Measurements from ENCODE around the gene HYI. TPM values are rescaled to one million over a fixed set of nuclear protein-coding genes. Genes with fewer than 3 reads are reported as not detected.

HYI gene
- total RNA-seq, 2 donors from 2014 or later, result 5.7 to 25.8 TPM

DNA sequence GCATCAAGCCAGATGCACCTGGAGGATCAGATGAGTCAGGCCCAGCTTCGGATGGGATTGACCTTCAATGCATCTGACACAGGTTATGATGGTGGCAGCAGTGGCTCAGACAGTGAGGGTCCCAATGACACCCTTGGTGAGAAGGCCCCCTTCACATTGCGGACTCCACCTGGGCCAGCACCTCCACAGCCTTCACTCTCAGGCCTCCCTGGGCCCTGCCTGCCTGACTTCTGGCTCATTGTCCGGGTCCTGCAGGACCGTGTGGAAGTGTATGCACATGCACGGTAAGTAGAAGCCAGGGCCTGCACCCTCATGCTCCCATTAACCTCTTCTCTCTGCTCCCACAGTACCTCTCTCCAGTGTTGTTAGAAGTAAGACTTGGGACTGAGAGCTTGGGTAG lies 20.8 kb downstream of the HYI start:
- ATAC-seq (replicated peaks), result no peak
- H3K36me3 Mint-ChIP-seq (ENCODE audit: low read depth), result peaks cover 78% of the 10 kb centered on the region
- H3K27me3 Mint-ChIP-seq, result no peaks in the 10 kb centered on the region
- H3K27ac Mint-ChIP-seq, result peak overlapping the region; percentile 20
- H3K9me3 Mint-ChIP-seq, result no peaks in the 10 kb centered on the region
- no peak overlapping the region for H3K4me3 Mint-ChIP-seq
- no peaks in the 10 kb centered on the region for H3K4me1 Mint-ChIP-seq

DNA sequence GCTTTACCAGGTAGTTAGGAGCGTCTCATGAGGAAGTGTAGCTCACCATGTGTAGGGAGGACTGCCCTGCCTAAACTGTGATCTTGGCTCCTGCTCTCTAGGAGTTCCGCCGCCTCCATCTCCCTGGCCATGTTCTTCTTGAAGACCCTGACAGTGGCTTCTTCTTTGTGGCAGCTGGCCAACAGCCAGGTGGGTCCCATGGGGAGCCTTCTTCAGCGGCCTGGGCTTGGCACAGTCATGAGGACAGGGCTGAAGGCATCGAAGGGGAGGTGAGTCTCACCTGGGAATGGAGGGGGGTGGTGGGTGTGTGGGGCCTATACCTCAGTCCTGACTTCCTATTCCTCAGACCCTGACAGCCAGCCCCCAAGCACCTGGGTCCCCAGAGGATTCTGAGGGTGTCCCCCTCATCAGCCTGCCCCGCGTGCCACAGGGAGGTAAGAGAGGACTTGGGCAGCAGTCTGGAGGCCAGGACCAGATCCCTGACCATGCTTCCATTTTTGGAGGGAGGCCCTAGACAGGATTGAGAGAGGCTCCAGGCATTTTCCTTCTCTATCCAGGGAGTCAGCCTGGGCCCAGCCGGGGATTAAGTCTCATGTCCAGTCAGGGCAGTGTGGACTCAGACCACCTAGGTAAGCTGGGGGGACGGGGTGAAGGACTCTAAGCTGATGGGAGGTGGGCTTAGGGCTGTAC lies 21.4 kb downstream of the HYI start:
- Mint-ChIP-seq H3K27ac (no peak overlapping the region), H3K36me3 (ENCODE audit: low read depth) (peaks cover 81% of the 10 kb centered on the region), H3K27me3 (no peaks in the 10 kb centered on the region)

DNA sequence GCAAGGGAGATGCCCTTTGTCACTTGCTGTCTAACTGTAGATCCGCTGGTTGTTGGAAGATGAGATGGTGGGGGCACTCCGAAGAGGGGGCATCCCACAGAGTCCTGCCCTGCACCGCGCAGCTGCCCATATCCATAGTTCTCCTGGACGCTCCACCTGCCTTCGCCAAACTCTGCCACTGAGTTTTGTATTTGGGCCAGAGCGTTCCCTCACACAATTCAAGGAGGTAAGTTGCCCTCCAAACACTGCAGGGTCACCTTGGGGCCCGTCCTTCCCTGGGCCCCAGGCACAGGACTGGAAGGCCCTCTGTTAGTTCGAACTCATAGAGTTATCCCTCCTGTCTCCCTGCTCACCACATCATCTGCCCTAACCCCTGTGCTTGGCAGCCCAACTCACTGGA lies 22.1 kb downstream of the HYI start:
- Mint-ChIP-seq H3K4me1 (no peaks in the 10 kb centered on the region), H3K27me3 (no peaks in the 10 kb centered on the region), H3K36me3 (ENCODE audit: low read depth) (peaks cover 87% of the 10 kb centered on the region), H3K27ac (no peak overlapping the region), H3K4me3 (no peak overlapping the region), H3K9me3 (no peaks in the 10 kb centered on the region)
- no peak for ATAC-seq (replicated peaks)

More for the DNA sequence above, 21.4 kb downstream of the HYI start:
- H3K4me1 Mint-ChIP-seq, result no peaks in the 10 kb centered on the region
- H3K9me3 Mint-ChIP-seq, result no peaks in the 10 kb centered on the region
- no peak overlapping the region for H3K4me3 Mint-ChIP-seq
- no peak for ATAC-seq (replicated peaks)

DNA sequence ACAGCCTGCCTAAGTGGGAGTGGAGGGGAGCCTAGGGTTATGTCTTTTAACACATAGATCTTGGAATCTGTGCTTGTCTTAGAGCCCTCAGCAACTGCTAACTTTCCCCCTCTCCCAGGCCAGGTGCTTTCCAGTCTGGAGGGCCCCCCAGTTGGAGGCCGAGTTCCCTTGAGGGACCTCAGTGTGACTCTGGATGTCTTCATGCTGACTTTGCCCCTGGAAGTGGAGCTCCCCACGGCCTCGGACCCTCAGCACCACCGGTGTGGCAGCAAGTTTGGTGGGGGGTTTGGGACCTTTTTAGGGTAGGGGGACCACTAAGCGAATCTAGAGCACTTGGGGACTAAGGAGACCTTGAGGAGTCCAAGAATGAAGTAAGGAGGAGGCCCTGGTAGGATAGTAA lies 22.9 kb downstream of the HYI start:
- ATAC-seq (replicated peaks), result no peak
- Mint-ChIP-seq H3K36me3 (ENCODE audit: low read depth) (peaks cover 91% of the 10 kb centered on the region), H3K4me3 (no peak overlapping the region), H3K27ac (no peak overlapping the region), H3K9me3 (no peaks in the 10 kb centered on the region), H3K4me1 (no peaks in the 10 kb centered on the region), H3K27me3 (no peaks in the 10 kb centered on the region)

DNA sequence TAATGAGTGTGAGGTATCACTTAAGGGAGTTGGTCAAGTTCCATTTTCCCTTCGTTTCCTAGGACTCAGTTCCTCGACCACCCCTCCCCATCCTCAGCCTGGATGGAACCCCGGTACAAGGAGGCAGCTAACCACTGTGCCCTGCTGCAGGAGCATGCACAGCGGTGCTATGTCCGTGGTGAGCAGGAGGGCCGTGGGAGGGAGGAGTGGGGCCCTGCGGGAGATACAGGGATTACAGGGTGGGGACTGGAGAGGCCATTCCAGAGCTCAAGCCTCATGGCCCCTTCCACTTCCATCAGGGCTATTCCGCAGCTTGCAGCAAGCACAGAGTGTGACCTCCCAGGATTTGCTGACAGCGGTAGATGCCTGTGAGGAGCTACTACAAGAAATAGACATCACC lies 25.8 kb downstream of the HYI start:
- ATAC-seq (replicated peaks), result no peak
- H3K9me3 Mint-ChIP-seq, result no peaks in the 10 kb centered on the region
- no peak overlapping the region for H3K4me3 Mint-ChIP-seq
- H3K27me3 Mint-ChIP-seq, result no peaks in the 10 kb centered on the region
- H3K27ac Mint-ChIP-seq, result no peak overlapping the region
- H3K4me1 Mint-ChIP-seq, result peaks cover 8% of the 10 kb centered on the region
- peaks cover 90% of the 10 kb centered on the region for H3K36me3 Mint-ChIP-seq (ENCODE audit: low read depth)

DNA sequence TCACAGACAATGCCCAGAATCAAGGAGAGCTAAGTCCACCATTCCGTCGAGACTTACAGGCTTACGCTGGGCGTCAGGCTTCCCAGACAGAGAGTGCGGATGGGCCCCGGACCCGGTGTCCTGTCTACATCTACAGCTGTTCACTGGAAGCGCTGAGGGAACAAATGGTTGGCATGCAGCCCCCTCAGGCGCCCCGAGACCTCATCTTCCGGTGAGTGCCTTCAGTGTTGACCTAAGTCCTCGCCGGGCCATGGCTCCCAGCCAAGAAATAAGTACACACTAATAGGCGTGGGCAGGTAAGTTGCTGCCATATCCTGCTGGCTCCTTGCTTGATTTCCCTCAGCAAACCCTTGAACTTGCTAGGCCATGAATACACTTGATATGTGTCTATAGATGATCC lies 26.2 kb downstream of the HYI start:
- Mint-ChIP-seq H3K36me3 (ENCODE audit: low read depth) (peaks cover 90% of the 10 kb centered on the region), H3K27ac (no peak overlapping the region), H3K9me3 (no peaks in the 10 kb centered on the region), H3K27me3 (no peaks in the 10 kb centered on the region), H3K4me3 (no peak overlapping the region), H3K4me1 (peaks cover 8% of the 10 kb centered on the region)
- no peak for ATAC-seq (replicated peaks)

DNA sequence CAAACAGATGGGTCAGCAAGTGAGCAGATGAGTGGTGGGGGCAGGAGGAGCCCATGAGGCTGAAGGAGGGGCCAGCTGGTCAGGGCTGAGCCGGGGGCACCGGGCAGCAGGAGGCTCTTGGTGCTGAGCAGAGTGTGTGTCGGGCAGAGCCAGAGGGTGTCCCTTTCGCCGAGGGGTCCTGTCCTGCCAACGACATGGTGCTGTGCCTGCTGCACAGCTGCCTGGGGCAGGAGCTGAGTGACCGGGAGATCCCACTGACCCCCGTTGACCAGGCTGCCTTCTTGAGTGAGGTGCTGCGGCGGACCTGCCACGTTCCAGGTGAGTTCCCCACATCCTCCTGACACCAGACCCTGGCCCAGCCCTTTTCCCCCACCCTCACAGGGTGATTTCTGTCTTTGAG lies 27.5 kb downstream of the HYI start:
- Mint-ChIP-seq H3K4me1 (peaks cover 8% of the 10 kb centered on the region), H3K27ac (no peak overlapping the region), H3K36me3 (ENCODE audit: low read depth) (peaks cover 83% of the 10 kb centered on the region), H3K27me3 (no peaks in the 10 kb centered on the region), H3K4me3 (no peak overlapping the region), H3K9me3 (no peaks in the 10 kb centered on the region)
- no peak for ATAC-seq (replicated peaks)

DNA sequence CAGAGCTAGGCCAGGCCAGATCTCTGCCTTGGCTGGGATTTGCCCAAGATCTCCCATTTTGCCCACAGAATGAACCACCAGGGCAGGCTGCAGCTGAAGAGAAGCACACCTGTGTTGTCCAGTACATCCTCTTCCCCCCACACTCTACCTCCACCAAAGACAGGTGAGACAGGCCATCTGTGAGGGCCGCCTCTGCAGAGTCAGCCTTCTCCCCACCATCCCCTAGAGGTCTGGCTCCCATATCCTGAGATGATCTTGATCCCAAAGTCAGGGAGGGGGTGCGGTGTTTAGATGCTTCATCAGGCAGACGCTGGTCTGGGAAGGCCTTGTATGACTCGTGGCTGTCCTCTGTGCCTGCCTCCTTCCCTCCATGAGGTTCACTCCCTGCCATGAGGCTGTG lies 28.7 kb downstream of the HYI start:
- peaks cover 8% of the 10 kb centered on the region for H3K4me1 Mint-ChIP-seq
- ATAC-seq (replicated peaks), result no peak
- H3K27me3 Mint-ChIP-seq, result no peaks in the 10 kb centered on the region
- H3K9me3 Mint-ChIP-seq, result no peaks in the 10 kb centered on the region
- no peak overlapping the region for H3K27ac Mint-ChIP-seq
- H3K4me3 Mint-ChIP-seq, result no peak overlapping the region
- H3K36me3 Mint-ChIP-seq (ENCODE audit: low read depth), result peaks cover 71% of the 10 kb centered on the region

DNA sequence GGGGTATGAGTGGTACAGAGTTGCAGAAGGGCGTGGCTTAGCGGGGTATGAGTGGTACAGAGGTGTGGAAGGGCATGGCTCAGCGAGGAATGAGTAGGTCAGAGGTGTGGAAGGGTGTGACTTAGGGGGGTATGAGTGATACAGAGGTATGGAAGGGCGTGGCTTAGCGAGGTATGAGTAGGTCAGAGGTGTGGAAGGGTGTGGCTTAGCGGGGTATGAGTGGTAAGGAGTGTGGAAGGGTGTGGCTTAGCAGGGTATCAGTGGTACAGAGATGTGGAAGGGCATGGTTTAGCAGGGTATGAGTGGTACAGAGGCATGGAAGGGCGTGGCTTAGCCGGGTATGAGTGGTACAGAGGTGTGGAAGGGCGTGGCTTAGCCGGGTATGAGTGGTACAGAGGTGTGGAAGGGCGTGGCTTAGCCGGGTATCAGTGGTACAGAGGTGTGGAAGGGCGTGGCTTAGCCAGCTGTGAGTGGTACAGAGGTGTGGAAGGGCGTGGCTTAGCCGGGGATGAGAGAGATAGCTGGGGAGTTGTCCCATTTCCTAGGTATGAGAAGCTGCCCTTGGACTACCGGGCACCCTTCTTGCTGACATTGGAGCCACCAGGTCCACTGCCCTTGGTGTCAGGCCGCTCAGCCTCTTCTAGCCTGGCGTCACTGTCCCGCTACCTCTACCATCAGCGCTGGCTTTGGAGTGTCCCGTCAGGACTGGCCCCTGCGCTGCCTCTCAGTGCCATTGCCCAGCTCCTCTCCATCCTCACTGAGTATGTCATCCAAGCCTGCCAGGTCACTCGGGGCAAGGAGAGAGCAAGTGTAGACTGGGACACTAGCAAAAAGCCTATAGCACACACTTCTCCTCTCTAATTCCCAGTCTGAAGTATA lies 29.8 kb downstream of the HYI start:
- ATAC-seq (replicated peaks), result peak; percentile 76
- peaks cover 60% of the 10 kb centered on the region for H3K36me3 Mint-ChIP-seq (ENCODE audit: low read depth)

DNA sequence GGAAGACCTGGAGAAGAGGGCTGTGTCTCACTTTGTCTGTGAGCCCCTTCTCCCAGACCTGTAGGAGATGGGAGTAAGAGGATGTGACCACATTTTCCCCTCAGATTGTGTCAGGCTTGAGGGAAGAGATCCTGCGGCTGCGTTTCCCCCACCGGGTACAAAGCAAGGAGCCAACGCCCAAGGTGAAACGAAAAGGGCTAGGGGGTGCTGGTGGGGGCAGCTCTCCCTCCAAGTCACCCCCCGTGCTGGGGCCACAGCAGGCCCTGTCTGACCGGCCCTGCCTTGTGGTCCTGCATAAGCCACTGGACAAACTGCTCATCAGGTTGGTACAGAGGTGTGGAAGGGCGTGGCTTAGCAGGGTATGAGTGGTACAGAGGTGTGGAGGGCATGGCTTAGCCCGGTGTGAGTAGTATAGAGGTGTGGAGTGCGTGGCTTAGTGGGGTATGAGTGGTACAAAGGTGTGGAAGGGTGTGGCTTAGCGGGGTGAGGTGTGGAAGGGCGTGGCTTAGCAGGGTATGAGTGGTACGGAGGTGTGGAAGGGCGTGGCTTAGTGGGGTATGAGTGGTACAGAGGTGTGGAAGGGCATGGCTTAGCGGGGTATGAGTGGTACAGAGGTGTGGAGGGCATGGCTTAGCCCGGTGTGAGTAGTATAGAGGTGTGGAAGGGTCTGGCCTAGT lies 30.6 kb downstream of the HYI start:
- Mint-ChIP-seq H3K27me3 (no peaks in the 10 kb centered on the region), H3K9me3 (no peaks in the 10 kb centered on the region), H3K36me3 (ENCODE audit: low read depth) (peaks cover 52% of the 10 kb centered on the region), H3K4me3 (no peak overlapping the region), H3K4me1 (peaks cover 8% of the 10 kb centered on the region), H3K27ac (no peak overlapping the region)
- peak; percentile 27 for ATAC-seq (replicated peaks)

More for the DNA sequence above, 29.8 kb downstream of the HYI start:
- H3K27me3 Mint-ChIP-seq, result no peaks in the 10 kb centered on the region
- no peaks in the 10 kb centered on the region for H3K9me3 Mint-ChIP-seq
- H3K4me1 Mint-ChIP-seq, result peaks cover 8% of the 10 kb centered on the region
- H3K4me3 Mint-ChIP-seq, result no peak overlapping the region
- no peak overlapping the region for H3K27ac Mint-ChIP-seq

DNA sequence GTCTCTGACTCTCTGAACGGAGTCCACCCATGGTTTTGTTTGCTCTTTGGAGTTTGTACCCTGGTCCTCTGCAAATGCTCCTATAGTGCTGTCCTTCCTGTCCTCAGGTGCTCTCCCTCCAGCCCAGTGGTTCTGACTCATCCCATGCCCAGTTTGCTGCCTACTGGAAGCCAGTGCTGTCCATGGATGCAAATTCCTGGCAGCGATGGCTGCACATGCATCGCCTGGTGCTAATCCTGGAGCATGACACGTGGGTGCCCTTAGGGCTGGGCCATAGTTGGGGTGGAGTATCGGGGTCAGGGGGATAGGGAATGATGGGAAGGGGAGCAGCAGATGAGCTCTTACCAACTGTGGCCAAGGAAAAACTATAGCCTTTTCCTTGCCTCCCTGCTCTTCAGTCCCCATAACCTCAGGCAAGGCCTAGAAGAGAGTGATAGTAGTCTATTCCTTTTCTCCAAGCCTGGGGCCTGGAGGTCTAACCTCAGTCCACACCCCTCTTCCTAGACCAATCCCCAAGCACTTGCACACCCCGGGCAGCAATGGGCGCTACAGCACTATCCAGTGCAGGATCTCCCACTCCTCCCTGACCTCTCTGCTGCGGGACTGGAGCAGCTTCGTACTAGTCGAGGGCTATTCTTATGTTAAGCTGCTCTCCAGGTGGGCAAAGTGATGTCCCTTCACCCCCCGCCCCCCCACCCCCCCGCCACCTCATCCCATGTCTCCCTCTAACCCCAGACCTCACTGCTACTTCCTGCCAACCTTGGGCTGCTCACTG lies 31.6 kb downstream of the HYI start:
- Mint-ChIP-seq H3K36me3 (ENCODE audit: low read depth) (peaks cover 43% of the 10 kb centered on the region), H3K9me3 (no peaks in the 10 kb centered on the region), H3K4me3 (no peak overlapping the region), H3K4me1 (peaks cover 8% of the 10 kb centered on the region), H3K27me3 (no peaks in the 10 kb centered on the region), H3K27ac (no peak overlapping the region)
- no peak for ATAC-seq (replicated peaks)

DNA sequence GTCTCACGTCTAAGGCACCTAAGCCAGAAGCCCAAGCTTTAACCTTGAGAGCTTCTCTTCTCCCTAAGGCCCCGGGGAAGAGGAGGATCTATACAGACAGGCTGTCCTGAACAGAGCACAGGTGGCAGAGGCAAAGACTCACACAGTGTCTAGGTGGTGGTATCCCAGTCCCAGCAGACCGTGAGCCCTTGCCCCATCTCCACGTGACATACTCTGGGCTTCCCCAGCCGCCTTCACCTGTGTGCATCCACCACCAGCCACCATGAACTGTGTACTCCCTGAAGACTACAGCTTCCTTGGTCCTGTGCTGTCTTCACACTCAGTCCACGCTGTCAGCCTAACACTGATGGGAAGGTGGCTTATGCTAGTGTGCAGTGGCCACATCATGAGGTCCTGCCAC lies 32.3 kb downstream of the HYI start:
- Mint-ChIP-seq H3K36me3 (ENCODE audit: low read depth) (peaks cover 35% of the 10 kb centered on the region), H3K4me3 (no peak overlapping the region), H3K4me1 (peaks cover 8% of the 10 kb centered on the region), H3K9me3 (no peaks in the 10 kb centered on the region), H3K27me3 (no peaks in the 10 kb centered on the region), H3K27ac (no peak overlapping the region)
- no peak for ATAC-seq (replicated peaks)

DNA sequence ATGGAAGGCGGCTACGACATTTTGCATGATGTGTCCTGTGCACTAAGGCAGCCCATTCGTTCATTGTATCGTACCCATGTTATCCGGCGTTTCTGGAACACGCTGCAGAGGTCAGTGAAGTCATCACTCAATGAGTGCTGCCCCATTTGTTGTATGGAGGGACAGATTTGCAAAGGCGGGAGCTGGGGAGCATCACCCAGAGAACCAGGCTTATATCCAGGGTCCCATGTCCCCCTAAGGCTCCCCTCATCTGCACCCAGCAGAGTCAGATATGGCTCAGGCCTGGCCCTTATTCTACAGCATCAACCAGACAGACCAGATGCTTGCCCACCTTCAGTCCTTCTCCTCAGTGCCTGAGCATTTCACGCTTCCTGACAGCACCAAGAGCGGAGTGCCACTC lies 32.9 kb downstream of the HYI start:
- Mint-ChIP-seq H3K27me3 (no peaks in the 10 kb centered on the region), H3K4me3 (no peak overlapping the region), H3K27ac (no peak overlapping the region), H3K4me1 (peaks cover 8% of the 10 kb centered on the region), H3K36me3 (ENCODE audit: low read depth) (peaks cover 34% of the 10 kb centered on the region), H3K9me3 (no peaks in the 10 kb centered on the region)
- no peak for ATAC-seq (replicated peaks)

All from activated T-helper 17 cell treated with anti-CD3 and anti-CD28 coated beads, Interleukin-2, amount 50 U/mL, for 72 hours (primary cell).